Activated T-cell treated with anti-CD3 and anti-CD28 coated beads, Interleukin-2, amount 50 U/mL, for 72 hours (primary cell): ENCODE measurements around the gene ARL3. TPM values are rescaled to one million over a fixed set of nuclear protein-coding genes. Genes with fewer than 3 reads are reported as not detected.
"Not testable (repeated sequence)": the region's sequence is repeated elsewhere in the genome, so short reads cannot be mapped to it uniquely, and the experiment has no call there.

Source experiments
- ATAC-seq, 2 donors: fragments of 150-1000 bp; cut with Tn5 transposase; replicated peaks in 1 of 2; 2 replicates each; pipeline ENCODE4 v1.10.0; 2021; ENCODE audit warnings: moderate library complexity in 2 of 2, mild to moderate bottlenecking in 1 of 2
- DNase-seq, 2 donors: peaks; one replicate each; pipeline ENCODE4 v3.0.0; 2021 to 2022; ENCODE audit warnings: mixed read lengths in 1 of 2
- H3K27ac Mint-ChIP-seq: one replicate; pipeline ENCODE4 v1.8.0; 2022; ENCODE audit warnings: mild to moderate bottlenecking, moderate library complexity, mixed read lengths
- H3K27me3 Mint-ChIP-seq: one replicate; pipeline ENCODE4 v1.8.0; 2022; ENCODE audit warnings: low read depth, mixed read lengths
- H3K36me3 Mint-ChIP-seq, 2 donors: one replicate each; pipeline ENCODE4 v1.8.0; 2022; ENCODE audit warnings: mixed read lengths in 2 of 2, mild to moderate bottlenecking in 1 of 2; ENCODE audit not compliant: insufficient read depth in 2 of 2
- H3K4me1 Mint-ChIP-seq: one replicate; pipeline ENCODE4 v1.8.0; 2022; ENCODE audit warnings: low read depth, mixed read lengths
- H3K4me3 Mint-ChIP-seq, 2 donors: one replicate each; pipeline ENCODE4 v1.8.0; 2022; ENCODE audit warnings: mild to moderate bottlenecking in 2 of 2, mixed read lengths in 2 of 2, moderate library complexity in 2 of 2
- H3K9me3 Mint-ChIP-seq, 2 donors: one replicate each; pipeline ENCODE4 v1.8.0; 2022; ENCODE audit warnings: mixed read lengths in 2 of 2
- total RNA-seq, 2 donors: library from RNA; stranded (reverse); gene quantifications; one replicate each; pipeline ENCODE4 v1.2.3, GENCODE V29; 2022

The ARL3 gene, protein sequence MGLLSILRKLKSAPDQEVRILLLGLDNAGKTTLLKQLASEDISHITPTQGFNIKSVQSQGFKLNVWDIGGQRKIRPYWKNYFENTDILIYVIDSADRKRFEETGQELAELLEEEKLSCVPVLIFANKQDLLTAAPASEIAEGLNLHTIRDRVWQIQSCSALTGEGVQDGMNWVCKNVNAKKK
- 1 to 10 TPM; 8.0 to 8.7 TPM for total RNA-seq

- Mint-ChIP-seq H3K4me3 (peak within 1 kb of the TSS; percentile 96 to 97), H3K9me3 (no peaks in the 10 kb centered on the region), H3K36me3 (peaks cover 0 to 3% of the 10 kb centered on the region in 2 donors), H3K27me3 (no peaks in the 10 kb centered on the region), H3K27ac (peak within 1 kb of the TSS; percentile 73), H3K4me1 (peaks cover 80% of the 10 kb centered on the region)
- ATAC-seq (peak; percentile 82 to 87), DNase-seq (peak; percentile 96 to 98)
Measured at GRCh38 chr10:102713814-102714620, at the start of gene ARL3. TSS of gene ARL3 (minus strand) at chr10:102714397. CDS start at chr10:102714275, 122 bp downstream.

- ATAC-seq: no peak
- Mint-ChIP-seq H3K27me3 (no peaks in the 10 kb centered on the region), H3K27ac (no peak overlapping the region), H3K9me3 (peaks cover 0 to 1% of the 10 kb centered on the region in 2 donors), H3K4me3 (no peak overlapping the region), H3K36me3 (peaks cover 2 to 7% of the 10 kb centered on the region in 2 donors), H3K4me1 (peaks cover 55% of the 10 kb centered on the region)
- no peak for DNase-seq
Measured at GRCh38 chr10:102763037-102763607, 48.9 kb upstream of the ARL3 start.

DNA sequence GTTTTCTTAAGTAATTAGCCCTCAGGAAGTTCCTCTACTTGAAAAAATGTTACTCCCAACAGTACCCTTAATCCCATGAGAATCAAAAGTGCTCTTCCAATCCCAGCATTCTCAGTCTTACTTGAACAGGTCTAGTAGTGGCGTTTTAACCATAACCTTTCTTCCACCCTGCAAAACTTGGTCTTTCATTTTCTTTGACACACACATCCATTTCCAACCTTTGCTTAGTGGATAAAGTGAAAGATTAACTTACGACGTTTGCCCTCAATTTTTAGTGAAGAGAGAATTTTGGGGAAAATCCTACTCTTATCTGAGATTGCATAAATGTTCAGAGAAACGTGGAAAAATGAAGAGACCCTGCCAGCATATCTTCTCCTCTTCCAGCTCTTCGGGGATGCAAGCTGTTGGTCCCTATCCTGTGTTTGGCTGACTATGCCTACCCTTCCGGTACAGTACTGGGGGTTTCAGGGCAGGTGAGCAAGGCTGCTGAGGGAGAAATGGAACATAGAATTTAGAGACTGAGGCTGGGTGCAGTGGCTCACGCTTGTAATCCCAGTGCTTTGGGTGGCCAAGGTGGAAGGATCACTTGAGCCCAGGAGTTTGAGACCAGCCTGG is 48.3 kb upstream of the ARL3 start:
- H3K4me1 Mint-ChIP-seq: peaks cover 51% of the 10 kb centered on the region
- DNase-seq (no peak), ATAC-seq (no peak)
- peaks cover 0 to 1% of the 10 kb centered on the region in 2 donors for H3K9me3 Mint-ChIP-seq
- H3K36me3 Mint-ChIP-seq: peaks cover 2 to 7% of the 10 kb centered on the region in 2 donors
- H3K27ac Mint-ChIP-seq: no peak overlapping the region
- no peaks in the 10 kb centered on the region for H3K27me3 Mint-ChIP-seq
- H3K4me3 Mint-ChIP-seq: no peak overlapping the region

DNA sequence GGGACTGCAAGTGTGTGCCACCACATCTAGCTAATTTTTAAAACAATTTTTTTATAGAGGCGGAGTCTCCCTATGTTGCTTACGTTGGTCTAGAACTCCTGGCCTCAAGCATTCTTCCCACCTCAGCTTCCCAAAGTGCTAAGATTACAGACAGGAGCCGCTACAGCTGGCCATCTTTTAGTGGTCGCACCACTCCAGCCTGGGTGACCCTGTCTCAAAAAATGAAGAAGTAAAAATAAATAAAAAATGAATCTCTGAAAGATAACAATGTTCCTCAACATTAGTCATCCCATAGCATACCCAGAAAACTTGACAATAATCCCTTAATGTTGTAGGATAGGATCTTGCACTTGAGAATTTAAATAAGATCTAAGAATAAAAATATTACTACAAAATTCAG is 47.8 kb upstream of the ARL3 start:
- H3K27me3 Mint-ChIP-seq: no peaks in the 10 kb centered on the region
- DNase-seq (no peak), ATAC-seq (no peak)
- peaks cover 46% of the 10 kb centered on the region for H3K4me1 Mint-ChIP-seq
- no peak overlapping the region for H3K4me3 Mint-ChIP-seq
- H3K36me3 Mint-ChIP-seq: peaks cover 2 to 7% of the 10 kb centered on the region in 2 donors
- no peak overlapping the region for H3K27ac Mint-ChIP-seq
- H3K9me3 Mint-ChIP-seq: peaks cover 0 to 1% of the 10 kb centered on the region in 2 donors

- Mint-ChIP-seq H3K27me3 (no peaks in the 10 kb centered on the region), H3K4me1 (peaks cover 42% of the 10 kb centered on the region), H3K9me3 (peaks cover 0 to 1% of the 10 kb centered on the region in 2 donors), H3K27ac (peak overlapping the region; percentile 54), H3K4me3 (no peak overlapping the region), H3K36me3 (peaks cover 2 to 5% of the 10 kb centered on the region in 2 donors)
- ATAC-seq: no peak
- DNase-seq: no peak
Measured at GRCh38 chr10:102759497-102760210, 45.5 kb upstream of the ARL3 start.

- H3K36me3 Mint-ChIP-seq, ATAC-seq, H3K27me3 Mint-ChIP-seq, H3K9me3 Mint-ChIP-seq, H3K27ac Mint-ChIP-seq, DNase-seq: not testable (repeated sequence)
- H3K4me3 Mint-ChIP-seq: peak overlapping the region; percentile 56 to 58
- peaks cover 35% of the 10 kb centered on the region for H3K4me1 Mint-ChIP-seq
Measured at GRCh38 chr10:102758933-102759262, 44.7 kb upstream of the ARL3 start.

- Mint-ChIP-seq H3K9me3 (peaks cover 0 to 1% of the 10 kb centered on the region in 2 donors), H3K27ac (peak overlapping the region; percentile 14), H3K4me1 (peaks cover 38% of the 10 kb centered on the region), H3K27me3 (no peaks in the 10 kb centered on the region), H3K4me3 (peak overlapping the region; percentile 56 to 58), H3K36me3 (peaks cover 2 to 6% of the 10 kb centered on the region in 2 donors)
- no peak for ATAC-seq
- DNase-seq: no peak
Measured at GRCh38 chr10:102758240-102758932, 44.2 kb upstream of the ARL3 start.

GRCh38 chr10:102757323-102757722 is 43.1 kb upstream of the ARL3 start:
- ATAC-seq: no peak
- no peak for DNase-seq
- Mint-ChIP-seq H3K36me3 (peaks cover 2 to 6% of the 10 kb centered on the region in 2 donors), H3K27me3 (no peaks in the 10 kb centered on the region), H3K27ac (no peak overlapping the region), H3K4me3 (no peak overlapping the region), H3K9me3 (peaks cover 0 to 1% of the 10 kb centered on the region in 2 donors), H3K4me1 (peaks cover 42% of the 10 kb centered on the region)

- Mint-ChIP-seq H3K27me3 (no peaks in the 10 kb centered on the region), H3K9me3 (no peaks in the 10 kb centered on the region), H3K27ac (no peak overlapping the region), H3K4me3 (no peak overlapping the region), H3K36me3 (peaks cover 1 to 2% of the 10 kb centered on the region in 2 donors), H3K4me1 (peaks cover 41% of the 10 kb centered on the region)
- no peak for ATAC-seq
- DNase-seq: no peak
Measured at GRCh38 chr10:102753718-102754117, 39.5 kb upstream of the ARL3 start.

DNA sequence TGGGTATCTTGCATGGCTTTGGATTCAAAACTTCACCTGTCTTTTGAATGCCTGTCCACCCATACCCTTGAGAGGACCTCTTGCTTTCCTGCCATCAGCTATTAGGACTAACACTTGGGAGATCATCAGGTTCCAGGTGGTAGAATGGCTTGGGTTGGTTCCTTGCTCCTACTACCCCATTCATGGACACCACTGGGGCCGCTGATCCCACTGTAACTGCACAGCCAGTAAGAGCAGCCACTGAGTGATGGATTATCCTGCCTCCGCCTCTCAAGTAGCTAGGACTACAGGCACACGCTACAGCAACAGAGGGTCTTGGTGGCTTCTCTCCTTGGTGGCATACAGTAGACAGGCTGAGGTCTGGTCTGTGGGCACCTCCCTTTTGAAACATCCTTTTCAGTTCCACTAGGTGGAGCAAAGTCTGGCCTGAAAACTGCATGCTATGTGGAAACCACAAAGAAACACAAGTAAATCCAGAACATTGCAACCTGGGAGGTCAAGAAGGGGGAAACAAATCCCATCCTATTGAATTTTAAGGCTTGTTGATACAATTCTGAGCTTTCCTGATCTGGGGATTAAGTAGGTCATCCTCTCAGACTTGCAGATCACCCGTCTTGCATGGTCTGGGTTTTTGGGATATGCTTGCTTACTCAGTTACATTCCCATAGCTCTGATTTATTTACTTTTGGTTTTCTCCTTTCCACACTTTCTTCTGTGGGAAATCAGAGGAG is 38.9 kb upstream of the ARL3 start:
- ATAC-seq: peak; percentile 53
- peaks cover 1 to 2% of the 10 kb centered on the region in 2 donors for H3K36me3 Mint-ChIP-seq
- no peak overlapping the region for H3K4me3 Mint-ChIP-seq
- H3K27me3 Mint-ChIP-seq: no peaks in the 10 kb centered on the region
- peak overlapping the region; percentile 2 for H3K27ac Mint-ChIP-seq
- no peaks in the 10 kb centered on the region for H3K9me3 Mint-ChIP-seq
- peak in 1 of 2 donors; percentile 11 for DNase-seq
- H3K4me1 Mint-ChIP-seq: peaks cover 41% of the 10 kb centered on the region

DNA sequence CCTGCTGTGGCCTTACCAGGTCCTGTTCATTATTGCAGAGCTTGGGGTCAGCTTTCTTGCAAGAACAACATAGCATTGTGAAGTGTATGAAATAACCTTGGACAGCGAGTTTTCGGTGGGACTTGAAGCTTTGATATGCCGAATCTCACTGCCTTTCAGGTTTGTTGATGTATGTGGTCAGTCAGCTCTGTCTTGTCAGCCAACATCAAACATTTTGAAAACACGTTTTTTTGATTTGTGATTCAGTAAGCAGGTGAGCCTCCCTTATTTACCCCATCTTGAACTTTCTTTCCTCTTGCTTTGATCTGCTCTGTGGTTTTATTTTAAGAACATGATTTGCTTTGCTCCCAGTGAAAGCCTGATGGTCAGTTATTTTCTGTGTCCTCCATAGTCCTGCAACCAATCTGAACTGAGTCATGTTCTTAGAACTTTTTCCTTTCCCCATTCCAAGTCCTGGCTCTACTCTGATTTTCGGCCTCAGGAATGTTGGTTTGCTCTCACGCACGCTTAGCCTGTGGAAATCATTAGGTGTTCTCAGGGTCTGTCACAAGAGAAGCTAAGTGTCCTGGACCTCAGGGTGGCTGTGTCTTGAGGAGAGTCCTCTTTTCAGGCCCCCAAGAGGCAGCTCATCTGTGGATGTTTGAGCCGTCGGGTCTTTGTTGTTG is 38.2 kb upstream of the ARL3 start:
- Mint-ChIP-seq H3K4me1 (peaks cover 43% of the 10 kb centered on the region), H3K27me3 (no peaks in the 10 kb centered on the region), H3K27ac (peak overlapping the region; percentile 2), H3K4me3 (no peak overlapping the region), H3K36me3 (peaks cover 1 to 2% of the 10 kb centered on the region in 2 donors), H3K9me3 (no peaks in the 10 kb centered on the region)
- DNase-seq (no peak), ATAC-seq (peak in 1 of 2 donors; percentile 9)
